Smooth muscle cell (in vitro differentiated cells): ENCODE data around the gene DEPP1. TPM values are rescaled to one million over a fixed set of nuclear protein-coding genes. Genes with fewer than 3 reads are reported as not detected.

Experiments
- DNase-seq: peaks from one replicate; lab custom pipeline; 2025; ENCODE audit not compliant: unreplicated experiment; lab: John Stamatoyannopoulos, UW
- H2AFZ ChIP-seq: fragments of 200-600 bp; sonication (generic); 2 replicates; pipeline ENCODE4 v1.6.0; 2016; ENCODE audit warnings: antibody characterized with exemption, low read depth, mild to moderate bottlenecking
- H3F3A ChIP-seq: fragments of 200-600 bp; sonication (generic); 2 replicates; pipeline ENCODE4 v1.6.0; 2017; ENCODE audit warnings: antibody characterized with exemption, low read depth
- H3K27ac ChIP-seq: fragments of 200-600 bp; sonication (generic); 2 replicates; pipeline ENCODE4 v1.5.1; 2016; ENCODE audit warnings: low read depth, mild to moderate bottlenecking
- H3K27me3 ChIP-seq: fragments of 200-600 bp; sonication (generic); 2 replicates; pipeline ENCODE4 v1.6.1; 2016; ENCODE audit warnings: low read depth, mild to moderate bottlenecking
- H3K36me3 ChIP-seq: fragments of 200-600 bp; sonication (generic); 2 replicates; pipeline ENCODE4 v1.5.1; 2016; ENCODE audit warnings: low read depth
- H3K4me1 ChIP-seq: fragments of 200-600 bp; sonication (generic); 2 replicates; pipeline ENCODE4 v1.5.1; 2016; ENCODE audit warnings: low read depth
- H3K4me2 ChIP-seq: fragments of 200-600 bp; sonication (generic); 2 replicates; pipeline ENCODE4 v1.6.0; 2016; ENCODE audit warnings: mild to moderate bottlenecking
- H3K4me3 ChIP-seq: fragments of 200-600 bp; sonication (generic); 2 replicates; pipeline ENCODE4 v1.5.1; 2016; ENCODE audit warnings: mild to moderate bottlenecking
- H3K79me2 ChIP-seq: fragments of 200-600 bp; sonication (generic); 2 replicates; pipeline ENCODE4 v1.6.0; 2016; ENCODE audit warnings: low read depth, mild to moderate bottlenecking
- H3K9ac ChIP-seq: fragments of 200-600 bp; sonication (generic); 2 replicates; pipeline ENCODE4 v1.6.0; 2016; ENCODE audit warnings: low read depth
- H3K9me3 ChIP-seq: fragments of 200-600 bp; sonication (generic); replicated peaks from 2 replicates; pipeline ENCODE4 v1.5.1; 2016; ENCODE audit warnings: low read depth
- H4K20me1 ChIP-seq: fragments of 200-600 bp; sonication (generic); 2 replicates; pipeline ENCODE4 v1.6.0; 2016; ENCODE audit warnings: low read depth
- CTCF ChIP-seq: fragments of 200-600 bp; sonication (generic); IDR thresholded peaks from 2 replicates; pipeline ENCODE4 v1.5.1; 2017; ENCODE audit warnings: borderline replicate concordance, mild to moderate bottlenecking, antibody characterized with exemption; ENCODE audit not compliant: insufficient read depth, poor library complexity, severe bottlenecking
- WGBS: methylation state at CpG from one replicate; pipeline ENCODE4 v1.1.7; 2016; ENCODE audit warnings: low lambda C conversion rate; 5-methylcytosine and 5-hydroxymethylcytosine counted together
- polyA plus RNA-seq: library from polyadenylated mRNA; unstranded; fragments of >200 nt; fragmentation: Nextera tagmentation; extraction: Ambion mirVana; gene quantifications from 2 replicates; pipeline ENCODE4 v1.2.1, GENCODE V29; 2016
- total RNA-seq: library from RNA; depleted of rRNA; stranded (reverse); fragments of >200 nt; gene quantifications from 2 replicates; pipeline ENCODE4 v1.2.3, GENCODE V29; 2014

DEPP1 gene
- total and polyA plus RNA-seq, 2 experiments from 2014 or later = 12.9 to 13.2 TPM

DNA sequence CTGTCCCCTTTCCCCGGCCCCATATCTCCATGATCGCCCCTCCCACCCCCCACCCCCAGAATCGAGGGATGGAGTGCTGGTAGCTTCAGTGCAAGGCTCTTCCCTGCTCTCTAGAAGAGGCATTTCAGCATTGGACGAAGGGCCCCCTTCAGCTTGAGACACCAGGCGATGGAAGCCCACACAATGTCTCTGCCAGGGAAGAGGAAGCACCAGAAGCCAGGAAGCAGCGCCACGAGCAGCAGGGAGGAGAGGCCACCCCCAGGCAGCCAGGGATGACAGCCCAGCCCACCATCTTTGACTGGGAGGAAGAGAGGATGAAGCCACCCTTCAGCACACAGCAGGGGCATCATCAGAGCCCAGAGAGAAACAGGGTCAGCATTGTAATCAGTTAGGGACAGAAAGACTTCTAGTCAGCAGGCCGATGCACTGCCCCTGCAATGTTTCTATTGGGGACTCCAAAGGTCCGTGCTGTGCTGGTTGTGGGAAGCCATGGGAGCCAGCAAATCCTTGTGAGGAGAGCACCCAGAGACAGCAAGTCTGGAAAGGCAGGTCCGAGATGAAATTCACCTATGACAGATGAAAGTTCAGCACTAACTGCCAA lies 51.8 kb downstream of the DEPP1 start:
- no peak for TF ChIP-seq CTCF
- Histone ChIP-seq H3K4me3 (no peak overlapping the region), H3K9me3 (no peaks in the 10 kb centered on the region), H3K4me1 (no peaks in the 10 kb centered on the region), H3F3A (no peaks in the 10 kb centered on the region), H3K79me2 (no peaks in the 10 kb centered on the region), H3K27me3 (no peaks in the 10 kb centered on the region), H2AFZ (no peak overlapping the region), H3K36me3 (no peaks in the 10 kb centered on the region), H4K20me1 (no peaks in the 10 kb centered on the region), H3K4me2 (no peak overlapping the region), H3K27ac (no peak overlapping the region), H3K9ac (no peak overlapping the region)
- WGBS = 81% methylated on average over 10 of the region's 10 CpGs
- DNase-seq = no peak

Other genes starting within 250 kb of the DEPP1 start
- gene TMEM72, start 67.5 kb downstream of the DEPP1 start, total RNA-seq = not detected in 2 replicates
- gene TMEM72, start 67.5 kb downstream of the DEPP1 start, polyA plus RNA-seq = not detected in 2 replicates
- 6.5 and 8.3 TPM in 2 replicates for gene RASSF4, start 19.0 kb downstream of the DEPP1 start, total RNA-seq
- gene RASSF4, start 19.0 kb downstream of the DEPP1 start, polyA plus RNA-seq = 13.0 and 14.8 TPM in 2 replicates
- 38.9 and 42.6 TPM in 2 replicates for gene ZNF22, start 22.1 kb upstream of the DEPP1 start, total RNA-seq
- 30.7 and 31.3 TPM in 2 replicates for gene ZNF22, start 22.1 kb upstream of the DEPP1 start, polyA plus RNA-seq